Gastrocnemius medialis (tissue), 4 donors: ENCODE data around the gene SMC1A. TPM values are rescaled to one million over a fixed set of nuclear protein-coding genes. Genes with fewer than 3 reads are reported as not detected.

Source experiments
- ATAC-seq, 2 donors: fragments of 150-250 bp; one replicate each; pipeline ENCODE4 v1.9.1; 2016
- DNase-seq, 2 donors: peaks; one replicate each; pipeline ENCODE4 v3.0.0-alpha.2; 2019
- H3K27ac ChIP-seq, 4 donors: fragments of 200-600 bp; sonication (generic); 1 replicate in 1 of 4; 2 replicates in 3 of 4; pipeline ENCODE4 v1.5.1; 2016 to 2018; ENCODE audit warnings: mild to moderate bottlenecking in 2 of 4, moderate library complexity in 1 of 4
- H3K27me3 ChIP-seq, 3 donors: fragments of 200-600 bp; sonication (generic) in 2 of 3; 1 replicate in 1 of 3; 2 replicates in 2 of 3; pipeline versions ENCODE4 v1.5.1 to v1.6.0; 2016 to 2019; ENCODE audit warnings: mild to moderate bottlenecking in 1 of 3, moderate library complexity in 1 of 3
- H3K36me3 ChIP-seq, 2 donors: fragments of 200-600 bp; sonication (generic) in 1 of 2; one replicate each; pipeline ENCODE4 v1.5.1; 2017 to 2018
- H3K4me1 ChIP-seq, 2 donors: fragments of 200-600 bp; sonication (generic) in 1 of 2; one replicate each; pipeline ENCODE4 v1.5.1; 2016 to 2017; ENCODE audit warnings: mild to moderate bottlenecking in 2 of 2
- H3K4me3 ChIP-seq, 4 donors: fragments of 200-600 bp; sonication (generic) in 3 of 4; 1 replicate in 1 of 4; 2 replicates in 3 of 4; pipeline ENCODE4 v1.5.1; 2016 to 2019; ENCODE audit warnings: mild to moderate bottlenecking in 2 of 4
- H3K9me3 ChIP-seq, 3 donors: fragments of 200-600 bp; sonication (generic) in 2 of 3; 1 replicate in 1 of 3; 2 replicates in 2 of 3; pipeline ENCODE4 v1.5.1; 2016 to 2019
- POLR2A ChIP-seq, 2 donors: fragments of 450-650 bp; IDR thresholded peaks; one replicate each; pipeline ENCODE4 v1.6.1; 2017; ENCODE audit warnings: antibody characterized with exemption in 2 of 2, mild to moderate bottlenecking in 2 of 2, moderate library complexity in 2 of 2
- in situ Hi-C, 4 donors: fragments of 200-750 bp; cut with MboI; loops; one replicate each; pipeline versions ENCODE4 v1.15.0 to v1.8.0; 2017; ENCODE audit warnings: low sequenced_read_pairs in 4 of 4
- intact Hi-C: fragments of 100-400 bp; cut with DNase I; formaldehyde crosslinking; loops from one replicate; pipeline ENCODE4 v1.15.1; 2023; ENCODE audit warnings: low total_unique reads
- total RNA-seq, 4 donors: library from RNA; depleted of rRNA; stranded (reverse); fragments of >200 nt; gene quantifications; one replicate each; pipeline versions ENCODE4 v1.1.0 to v1.2.3, GENCODE V29; 2016
- TF ChIP-seq, protein P1 (sequence below), 5 experiments: fragments of 450-650 bp in 3 of 5; fragments of 200-600 bp in 2 of 5; sonication (generic) in 2 of 5; IDR thresholded peaks in 4 of 5; conservative IDR thresholded peaks in 1 of 5; 1 replicate in 4 of 5; 2 replicates in 1 of 5; pipeline ENCODE4 v1.5.1; 2016 to 2019; ENCODE audit warnings: antibody characterized with exemption in 5 of 5, mild to moderate bottlenecking in 3 of 5, moderate library complexity in 3 of 5

SMC1A gene
- total RNA-seq, 4 donors from 2014 or later = 12.9 to 23.5 (median 17.1) TPM

DNA sequence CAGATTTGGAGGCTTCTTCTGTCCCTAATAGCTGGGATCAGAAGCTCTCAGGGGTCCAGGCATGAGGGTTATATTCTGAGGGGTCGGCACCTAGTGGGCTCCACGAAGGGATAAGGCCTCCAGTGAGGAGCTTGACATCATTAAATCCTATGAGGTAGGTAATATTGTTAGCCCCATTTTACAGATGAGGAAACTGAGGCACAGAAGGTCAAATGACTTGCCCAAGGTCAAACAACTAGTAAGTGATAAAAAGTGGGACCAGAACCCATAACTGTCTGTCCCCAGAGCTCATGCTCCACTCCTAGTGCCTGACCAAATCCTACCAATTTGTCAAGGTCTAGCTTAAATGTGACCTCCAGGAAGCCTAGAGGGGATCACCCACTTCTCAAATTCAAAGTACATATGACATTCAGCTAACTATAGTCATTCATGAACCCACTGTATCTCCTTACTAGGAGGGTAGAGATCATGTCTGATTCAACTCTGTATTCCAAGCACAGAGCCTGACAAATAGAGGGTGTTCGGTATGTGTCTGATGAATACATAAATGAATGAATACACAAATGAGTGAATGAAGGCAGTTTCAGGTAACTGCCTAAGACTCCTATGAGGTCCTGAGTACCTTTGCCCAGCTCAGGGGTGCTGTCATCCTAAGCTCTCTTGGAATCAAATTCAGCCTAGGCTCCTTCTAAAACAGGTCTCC, 43.3 kb downstream of the SMC1A start:
- no peak for ATAC-seq
- intact Hi-C loops = no loop called here
- H3K4me3 ChIP-seq = no peak overlapping the region
- no peak for DNase-seq
- in situ Hi-C loops = no loop called here
- TF ChIP-seq, protein P1, sequence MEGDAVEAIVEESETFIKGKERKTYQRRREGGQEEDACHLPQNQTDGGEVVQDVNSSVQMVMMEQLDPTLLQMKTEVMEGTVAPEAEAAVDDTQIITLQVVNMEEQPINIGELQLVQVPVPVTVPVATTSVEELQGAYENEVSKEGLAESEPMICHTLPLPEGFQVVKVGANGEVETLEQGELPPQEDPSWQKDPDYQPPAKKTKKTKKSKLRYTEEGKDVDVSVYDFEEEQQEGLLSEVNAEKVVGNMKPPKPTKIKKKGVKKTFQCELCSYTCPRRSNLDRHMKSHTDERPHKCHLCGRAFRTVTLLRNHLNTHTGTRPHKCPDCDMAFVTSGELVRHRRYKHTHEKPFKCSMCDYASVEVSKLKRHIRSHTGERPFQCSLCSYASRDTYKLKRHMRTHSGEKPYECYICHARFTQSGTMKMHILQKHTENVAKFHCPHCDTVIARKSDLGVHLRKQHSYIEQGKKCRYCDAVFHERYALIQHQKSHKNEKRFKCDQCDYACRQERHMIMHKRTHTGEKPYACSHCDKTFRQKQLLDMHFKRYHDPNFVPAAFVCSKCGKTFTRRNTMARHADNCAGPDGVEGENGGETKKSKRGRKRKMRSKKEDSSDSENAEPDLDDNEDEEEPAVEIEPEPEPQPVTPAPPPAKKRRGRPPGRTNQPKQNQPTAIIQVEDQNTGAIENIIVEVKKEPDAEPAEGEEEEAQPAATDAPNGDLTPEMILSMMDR (IDR thresholded peaks at IDR 0.05 in 4 of 5, conservative IDR thresholded peaks at IDR 0.05 in 1 of 5) = no peak
- TF ChIP-seq POLR2A (IDR thresholded peaks at IDR 0.05) = no peak
- H3K36me3 ChIP-seq = peaks cover 2 to 69% of the 10 kb centered on the region in 2 donors
- no peak overlapping the region for H3K27ac ChIP-seq
- no peaks in the 10 kb centered on the region for H3K4me1 ChIP-seq
- H3K27me3 ChIP-seq = no peaks in the 10 kb centered on the region
- no peaks in the 10 kb centered on the region for H3K9me3 ChIP-seq

DNA sequence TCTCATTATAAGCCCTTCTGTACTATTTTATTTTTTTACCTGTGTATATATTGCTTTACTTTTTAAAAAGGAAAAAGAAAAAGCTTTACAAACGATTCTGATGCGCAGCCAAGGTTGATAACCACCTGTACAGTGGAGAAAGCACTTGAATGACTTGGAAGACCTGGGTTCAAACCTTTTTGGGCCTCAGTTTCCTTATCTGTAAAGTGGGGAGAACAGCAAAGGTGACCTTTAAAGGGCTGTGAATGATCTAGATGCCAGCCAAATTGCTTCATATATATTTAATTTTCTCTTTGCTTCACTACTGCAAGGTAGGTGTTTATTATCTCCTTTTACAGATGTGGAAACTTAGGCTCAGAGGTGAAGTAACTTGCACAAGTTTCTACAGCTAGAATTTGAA, 45.0 kb downstream of the SMC1A start:
- no peaks in the 10 kb centered on the region for H3K27me3 ChIP-seq
- H3K4me3 ChIP-seq = no peak overlapping the region
- H3K4me1 ChIP-seq = no peaks in the 10 kb centered on the region
- no peak for TF ChIP-seq POLR2A (IDR thresholded peaks at IDR 0.05)
- TF ChIP-seq, protein P1 (IDR thresholded peaks at IDR 0.05 in 4 of 5, conservative IDR thresholded peaks at IDR 0.05 in 1 of 5) = no peak
- ATAC-seq = no peak
- no peak for DNase-seq
- intact Hi-C loops (no loop called here), in situ Hi-C loops (no loop called here)
- H3K27ac ChIP-seq = no peak overlapping the region
- no peaks in the 10 kb centered on the region for H3K9me3 ChIP-seq
- H3K36me3 ChIP-seq = peaks cover 2 to 53% of the 10 kb centered on the region in 2 donors

DNA sequence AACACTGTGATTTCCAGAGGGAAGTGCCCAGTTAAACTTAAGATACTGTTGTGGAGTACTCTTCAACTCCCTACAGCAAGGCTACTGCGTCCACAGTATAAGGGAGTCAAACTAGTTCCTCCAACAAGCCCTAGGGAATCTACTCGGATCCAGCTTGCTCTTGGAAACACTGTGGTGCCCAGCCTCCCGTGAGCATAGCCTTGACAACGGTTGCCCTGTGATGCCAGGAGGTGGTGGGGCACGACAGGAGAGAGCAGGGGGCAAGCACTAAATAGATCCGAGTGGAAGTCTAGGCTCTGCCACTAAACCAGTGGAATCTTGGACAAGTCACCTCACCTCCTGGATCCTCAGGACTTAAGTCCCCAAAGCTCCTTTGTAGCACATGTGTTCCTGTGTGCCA, 45.6 kb downstream of the SMC1A start:
- Histone ChIP-seq H3K36me3 (peaks cover 2 to 48% of the 10 kb centered on the region in 2 donors), H3K9me3 (no peaks in the 10 kb centered on the region), H3K4me1 (no peaks in the 10 kb centered on the region), H3K4me3 (no peak overlapping the region), H3K27ac (no peak overlapping the region), H3K27me3 (no peaks in the 10 kb centered on the region)
- in situ Hi-C loops (no loop called here), intact Hi-C loops (no loop called here)
- DNase-seq (no peak), ATAC-seq (no peak)
- TF ChIP-seq POLR2A (IDR thresholded peaks at IDR 0.05) = no peak

DNA sequence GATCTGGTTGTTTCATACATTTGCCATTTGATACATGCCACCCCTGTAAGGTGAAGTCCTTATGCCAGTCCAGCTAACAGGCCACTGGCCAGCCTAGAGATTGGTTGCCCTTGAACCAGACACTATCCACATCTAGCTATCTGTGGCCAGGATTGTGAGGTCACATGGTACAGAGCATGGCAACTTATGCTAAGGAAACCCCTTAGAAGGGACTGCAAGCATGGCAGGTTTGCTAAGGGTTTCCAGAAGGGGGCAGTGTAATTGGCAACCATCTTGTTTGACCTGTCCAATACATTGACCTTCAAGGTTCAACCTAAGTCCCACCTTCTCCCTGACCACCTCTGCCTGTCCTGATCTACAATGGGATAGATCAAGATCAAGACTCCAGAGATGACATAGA, 47.5 kb downstream of the SMC1A start:
- no peak for TF ChIP-seq POLR2A (IDR thresholded peaks at IDR 0.05)
- TF ChIP-seq, protein P1 (IDR thresholded peaks at IDR 0.05 in 4 of 5, conservative IDR thresholded peaks at IDR 0.05 in 1 of 5) = no peak
- Histone ChIP-seq H3K9me3 (no peaks in the 10 kb centered on the region), H3K27me3 (no peaks in the 10 kb centered on the region), H3K36me3 (peaks cover 0 to 28% of the 10 kb centered on the region in 2 donors), H3K4me3 (no peak overlapping the region), H3K27ac (no peak overlapping the region), H3K4me1 (no peaks in the 10 kb centered on the region)
- intact Hi-C loops = no loop called here
- in situ Hi-C loops = no loop called here
- DNase-seq (no peak), ATAC-seq (no peak)

DNA sequence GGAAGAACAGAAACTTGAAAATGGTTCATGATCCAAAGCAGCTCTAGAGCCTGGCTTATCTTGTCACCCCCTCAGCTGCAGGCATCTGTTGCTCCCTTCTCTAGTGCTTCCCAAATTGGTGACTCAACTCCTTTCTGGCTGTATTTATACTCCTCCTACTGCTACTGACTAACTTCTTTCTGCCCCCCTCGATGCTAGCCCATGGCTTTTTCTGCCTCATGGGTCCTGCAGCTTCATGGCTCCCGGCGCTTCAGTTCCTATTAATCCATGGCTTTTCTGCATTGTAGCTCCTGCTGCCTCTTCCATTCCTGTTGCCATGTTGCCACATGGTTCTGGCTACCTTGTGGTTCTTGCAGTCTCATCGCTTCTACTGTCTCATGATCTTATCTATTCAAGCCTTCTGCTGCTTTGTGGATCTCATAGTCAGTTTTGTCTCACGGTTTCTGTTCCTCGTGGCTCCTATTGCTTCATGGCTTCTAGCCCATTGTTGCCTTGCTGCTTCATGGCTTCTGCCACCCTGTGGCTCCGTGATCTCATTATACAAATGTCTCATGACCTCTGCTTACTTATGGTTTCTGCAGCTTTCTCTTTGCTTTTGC, 48.1 kb downstream of the SMC1A start:
- Histone ChIP-seq H3K4me1 (no peaks in the 10 kb centered on the region), H3K9me3 (no peaks in the 10 kb centered on the region), H3K27me3 (no peaks in the 10 kb centered on the region), H3K36me3 (peaks cover 0 to 22% of the 10 kb centered on the region in 2 donors), H3K4me3 (no peak overlapping the region), H3K27ac (no peak overlapping the region)
- intact Hi-C loops = no loop called here
- in situ Hi-C loops = no loop called here
- TF ChIP-seq, protein P1 (IDR thresholded peaks at IDR 0.05 in 4 of 5, conservative IDR thresholded peaks at IDR 0.05 in 1 of 5) = no peak
- no peak for TF ChIP-seq POLR2A (IDR thresholded peaks at IDR 0.05)
- DNase-seq = no peak
- ATAC-seq = no peak
